Measurements from ENCODE around the gene FCRL5.

FCRL5 gene

DNA sequence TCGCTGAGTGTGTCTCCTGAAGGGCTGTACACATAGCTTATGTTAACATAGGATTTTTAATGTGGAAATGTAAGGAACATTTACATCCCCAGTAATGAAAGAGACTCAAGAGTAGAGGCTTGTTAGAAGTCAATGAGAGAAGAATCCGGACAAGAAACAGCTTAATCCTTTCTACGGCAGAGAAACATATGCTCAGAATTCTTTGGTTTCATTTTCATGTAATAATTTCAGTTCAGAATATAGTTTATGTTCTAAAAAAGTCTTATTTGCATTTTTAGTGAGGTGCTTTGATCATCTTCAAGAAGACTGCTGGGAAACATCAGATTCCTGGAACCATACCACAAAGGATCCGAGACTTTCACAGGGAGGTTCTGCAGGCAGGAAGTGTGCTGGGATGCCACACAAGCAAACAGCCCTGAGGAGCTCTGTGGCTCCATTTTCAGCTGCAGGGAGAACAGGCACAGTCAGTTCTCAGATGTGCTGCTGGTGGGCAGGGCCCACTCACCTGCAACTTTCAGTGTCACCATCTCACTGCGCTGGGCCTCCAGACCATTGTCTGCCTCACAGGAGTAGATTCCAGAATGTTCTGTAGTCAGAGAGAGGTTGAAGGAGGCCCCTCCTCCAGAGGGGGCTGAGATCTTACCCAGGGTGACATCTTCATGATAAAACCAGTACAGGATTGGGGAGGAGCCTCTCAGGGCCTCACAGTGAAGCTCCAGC lies 28.4 kb downstream of the FCRL5 start:
- DNase-seq (ENCODE audit: low read depth, low spot score), result no peak

DNA sequence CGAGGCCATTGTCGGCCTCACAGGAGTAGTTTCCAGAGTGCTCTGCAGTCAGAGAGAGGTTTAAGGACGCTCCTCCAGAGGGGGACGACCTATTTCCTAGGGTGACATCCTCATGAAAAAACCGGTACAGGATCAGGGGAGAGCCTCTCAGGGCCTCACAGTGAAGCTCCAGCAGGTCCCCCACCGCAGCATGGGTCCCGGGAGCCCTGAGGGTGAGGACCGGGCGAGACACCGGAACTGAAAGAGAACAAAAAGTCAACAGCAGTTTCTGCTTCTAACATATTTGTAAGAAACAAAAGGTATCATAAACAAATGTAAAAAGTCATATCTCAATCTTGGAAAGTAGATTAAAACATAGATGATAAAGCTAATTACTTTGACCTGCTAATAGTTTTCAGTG lies 31.3 kb downstream of the FCRL5 start:
- no peak for DNase-seq (ENCODE audit: low read depth, low spot score)

DNA sequence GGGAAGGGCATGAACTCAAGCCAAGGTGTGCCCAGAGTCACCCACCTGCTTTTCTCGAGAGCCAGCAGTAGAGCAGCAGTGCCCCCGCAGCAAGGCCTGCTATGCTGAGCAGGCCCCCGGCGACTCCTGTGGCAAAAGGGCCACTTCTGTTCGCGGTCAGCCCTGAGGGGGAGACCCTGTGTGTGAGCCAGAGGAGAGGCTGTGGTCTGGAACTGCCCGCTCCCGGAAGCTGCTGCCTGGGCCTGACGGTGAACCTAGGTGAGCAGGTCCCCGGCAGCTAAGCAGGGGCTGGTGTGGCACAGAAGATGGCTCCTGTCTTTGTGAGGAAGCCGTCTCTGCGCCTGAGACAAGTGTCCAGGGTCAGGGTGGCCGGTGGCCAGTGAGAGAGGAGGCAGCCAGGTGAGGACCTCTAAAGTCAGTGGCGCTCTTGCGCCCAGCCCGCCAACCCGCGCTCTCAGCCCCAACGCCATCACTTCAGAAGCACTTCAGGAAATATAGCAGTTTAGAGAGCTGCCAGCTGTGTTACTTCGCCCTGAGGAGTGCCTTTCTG lies 31.9 kb downstream of the FCRL5 start:
- DNase-seq (ENCODE audit: low read depth, low spot score), result no peak

DNA sequence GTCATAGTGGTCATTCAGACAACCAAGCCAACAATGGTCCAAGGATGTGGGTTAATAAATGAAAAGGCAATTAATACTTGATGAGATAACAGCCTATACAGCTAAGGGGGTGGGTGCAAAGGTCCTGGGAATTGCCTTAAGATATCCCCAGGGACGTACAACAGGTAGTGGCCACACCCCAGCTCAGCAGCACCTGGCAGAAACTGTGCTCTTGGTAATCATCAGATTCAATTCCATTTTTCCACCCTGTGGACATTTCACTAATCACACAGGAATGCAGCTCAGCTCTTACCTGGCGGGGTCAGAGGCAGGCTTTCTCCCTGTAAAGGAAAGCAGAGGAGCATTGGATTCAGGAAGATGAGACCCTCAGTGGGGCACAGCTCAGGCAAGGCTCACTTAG lies 32.9 kb downstream of the FCRL5 start:
- no peak for DNase-seq (ENCODE audit: low read depth, low spot score)

DNA sequence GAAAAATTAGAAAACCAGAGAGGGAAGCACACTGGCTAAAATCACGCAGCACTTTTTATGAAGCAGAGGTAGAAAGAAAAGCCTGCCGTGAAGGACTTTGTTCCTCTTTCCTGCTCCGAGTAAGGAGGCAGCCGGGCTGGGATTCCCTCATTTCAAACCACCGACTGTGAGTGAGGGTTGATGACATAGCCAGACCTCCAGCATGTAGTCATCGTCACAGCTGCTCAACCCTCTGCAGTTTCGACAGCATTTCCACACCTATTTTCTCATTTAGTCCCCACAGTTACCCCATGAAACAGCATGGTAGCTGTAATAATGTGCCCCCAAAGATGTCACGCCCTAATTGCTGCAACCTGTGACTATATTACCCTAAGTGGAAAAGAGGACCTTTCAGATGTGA lies 35.3 kb downstream of the FCRL5 start:
- DNase-seq (ENCODE audit: low read depth, low spot score), result no peak

DNA sequence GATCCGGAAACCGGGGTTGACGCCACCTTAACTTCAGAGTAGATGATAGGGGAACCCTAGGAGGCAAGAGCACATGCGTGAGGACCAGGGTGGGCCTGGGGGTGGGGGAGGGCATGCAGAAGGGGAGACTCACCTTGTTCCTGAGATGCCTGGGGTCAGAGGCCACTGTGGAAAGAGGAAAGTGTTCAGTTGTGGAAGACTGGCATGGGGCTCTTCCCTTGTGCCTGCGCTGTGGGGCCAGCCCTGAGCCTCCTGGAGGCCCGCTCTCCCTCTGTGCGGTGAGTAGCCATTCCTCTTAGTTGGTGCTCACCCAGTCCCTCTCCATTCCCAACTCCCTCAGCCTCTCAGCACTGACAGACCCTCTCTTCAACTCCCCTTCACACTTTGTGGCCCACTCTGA lies 36.6 kb downstream of the FCRL5 start:
- DNase-seq (ENCODE audit: low read depth, low spot score), result no peak

DNA sequence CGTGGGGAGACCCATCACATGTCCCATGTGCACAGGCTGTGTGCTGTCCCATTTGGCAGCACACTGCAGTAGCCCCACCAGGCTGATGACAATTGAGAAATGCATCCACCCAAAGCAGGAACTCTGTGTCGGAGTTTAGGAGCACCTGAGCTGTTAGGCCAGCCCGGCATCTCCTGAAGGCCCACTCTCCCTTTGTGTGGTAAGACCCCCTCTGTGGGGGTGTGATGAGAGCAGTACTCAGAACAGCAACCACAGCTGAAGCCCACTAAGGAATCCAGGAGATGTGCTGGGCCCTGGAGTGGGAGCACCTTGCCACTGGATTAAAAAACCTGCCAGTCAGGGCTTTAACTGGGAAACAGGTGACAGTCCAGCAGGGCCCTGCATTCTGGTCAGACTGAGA lies 37.2 kb downstream of the FCRL5 start:
- DNase-seq (ENCODE audit: low read depth, low spot score), result no peak

DNA sequence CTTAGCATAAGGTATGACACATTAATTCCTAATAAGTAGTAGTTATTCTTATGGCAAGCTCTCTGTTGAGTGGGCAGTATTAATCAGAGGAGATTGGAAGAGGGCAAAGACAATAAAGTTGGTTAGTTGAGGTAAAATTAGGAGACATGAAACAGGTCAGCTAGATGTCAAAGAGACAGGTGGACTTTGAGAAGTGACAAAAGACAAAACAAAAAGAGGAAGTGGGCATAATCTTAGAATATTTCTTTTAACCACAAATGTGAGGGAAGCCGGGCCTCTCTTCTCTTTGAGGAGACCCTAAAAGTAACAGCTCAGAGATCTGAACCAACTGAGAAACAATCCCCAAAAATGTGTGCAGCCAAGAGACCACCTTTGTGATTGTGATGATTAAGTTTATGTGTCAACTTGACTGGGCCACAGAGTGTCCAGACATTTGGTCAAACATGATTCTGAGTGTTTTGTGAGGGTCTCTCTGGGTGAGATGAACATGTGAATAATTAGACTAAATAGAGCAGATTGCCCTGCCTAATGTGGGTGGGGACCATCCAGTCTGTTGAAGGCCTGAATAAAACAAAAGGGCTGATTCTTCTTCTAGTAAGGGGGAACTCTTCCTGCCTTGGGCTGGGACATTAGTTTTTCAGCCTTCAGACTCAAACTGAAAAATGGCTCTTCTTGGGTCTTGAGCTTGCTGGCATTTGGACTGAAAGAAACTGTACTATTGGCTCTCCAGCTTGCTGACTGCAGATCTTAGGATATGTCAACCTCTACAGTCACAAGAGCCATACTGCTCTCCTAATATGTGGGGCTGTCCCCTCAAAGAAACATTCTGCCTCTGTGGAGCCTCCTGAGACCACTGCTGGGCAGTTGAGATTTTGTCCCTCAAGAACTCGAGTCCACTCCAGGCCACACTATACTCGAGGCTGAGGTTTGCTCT lies 40.0 kb downstream of the FCRL5 start:
- no peak for DNase-seq (ENCODE audit: low read depth, low spot score)

DNA sequence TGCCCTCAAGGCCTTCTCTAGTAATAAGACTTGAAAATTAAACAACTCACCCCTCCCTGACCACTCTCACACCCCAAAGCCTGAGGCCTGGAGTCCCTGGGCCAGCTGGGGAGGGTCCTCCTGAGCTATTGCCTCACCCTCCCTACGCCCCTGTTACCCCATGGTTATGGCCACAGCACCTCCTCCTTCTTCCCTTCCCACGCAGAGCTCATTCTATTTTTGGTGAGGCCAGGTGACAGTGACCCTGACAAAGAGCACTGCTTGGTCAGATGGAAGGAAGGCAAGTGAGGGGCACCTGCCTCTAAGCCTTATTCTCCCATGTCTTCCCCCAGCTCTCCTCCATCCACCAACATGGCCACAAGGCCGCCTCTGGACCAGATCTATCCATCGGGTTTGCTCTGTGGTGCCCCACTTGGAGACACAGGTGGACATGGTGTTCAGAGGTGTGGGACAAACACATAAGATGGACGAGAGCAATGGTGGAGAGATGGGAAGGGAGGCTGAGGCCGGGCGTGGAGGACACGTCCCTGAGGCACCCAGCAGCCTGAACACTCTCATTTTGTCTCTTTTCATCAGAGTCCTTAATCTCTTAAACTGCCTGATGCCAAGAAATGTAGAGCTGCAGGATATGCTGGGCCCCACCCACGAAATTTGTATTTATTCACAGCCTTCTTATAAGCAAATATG lies 42.6 kb downstream of the FCRL5 start:
- DNase-seq (ENCODE audit: low read depth, low spot score), result no peak

DNA sequence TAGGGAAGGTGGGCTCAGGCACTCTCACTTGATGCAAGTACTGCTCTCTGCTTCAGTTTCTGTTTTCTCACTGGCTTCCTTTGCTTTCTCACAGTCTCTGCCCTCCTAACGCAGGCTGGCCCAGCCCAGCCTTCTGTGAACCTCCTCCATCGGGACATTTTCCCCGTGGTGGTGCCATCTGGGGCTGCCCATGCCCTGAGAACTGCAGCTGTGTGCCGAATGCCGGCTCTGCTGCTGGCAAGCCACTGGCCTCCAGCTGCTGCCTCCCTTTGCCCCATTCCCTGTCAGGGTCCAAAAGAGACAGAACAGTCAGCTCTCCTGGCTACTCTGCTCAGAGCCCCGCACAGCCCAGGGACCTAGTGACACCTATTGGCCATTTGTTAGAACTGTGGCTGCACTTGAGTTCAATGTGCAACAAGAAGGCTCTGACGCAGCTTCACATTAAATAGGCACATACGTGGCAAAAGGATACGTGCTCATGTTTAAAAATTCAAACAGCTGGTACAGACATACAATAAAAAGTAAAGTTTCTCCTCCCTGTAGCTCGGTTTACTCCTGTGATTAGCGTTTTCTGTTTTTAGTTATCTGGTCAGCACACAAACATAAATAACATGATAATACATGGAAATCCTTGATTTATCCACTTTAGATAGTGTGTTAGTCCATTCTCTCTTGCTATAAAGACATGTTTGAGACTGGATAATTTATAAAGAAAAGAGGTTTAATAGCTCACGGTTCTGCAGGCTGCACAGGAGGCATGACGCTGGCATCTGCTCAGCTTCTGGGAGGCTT lies 46.6 kb downstream of the FCRL5 start:
- DNase-seq (ENCODE audit: low read depth, low spot score), result no peak

DNA sequence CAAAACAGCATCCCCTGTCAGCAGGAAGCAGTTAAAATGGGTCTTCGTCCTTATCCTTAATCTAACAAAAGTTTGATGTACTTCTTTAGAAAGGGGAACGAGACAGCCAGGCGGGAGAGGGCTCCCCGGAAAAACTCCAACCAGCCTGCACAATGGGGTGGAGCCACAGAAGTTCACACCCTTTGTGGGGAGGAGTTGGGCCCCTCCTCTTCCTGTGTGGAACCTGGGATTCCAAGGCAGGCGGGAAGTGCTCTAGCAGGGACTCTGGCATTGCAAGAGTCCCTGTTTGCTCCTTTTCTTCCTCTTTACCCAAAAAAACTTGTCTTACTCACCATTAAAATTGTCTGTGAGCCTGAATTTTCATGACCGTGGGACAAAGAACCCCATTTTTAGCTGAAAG lies 47.7 kb downstream of the FCRL5 start:
- no peak for DNase-seq (ENCODE audit: low read depth, low spot score)

DNA sequence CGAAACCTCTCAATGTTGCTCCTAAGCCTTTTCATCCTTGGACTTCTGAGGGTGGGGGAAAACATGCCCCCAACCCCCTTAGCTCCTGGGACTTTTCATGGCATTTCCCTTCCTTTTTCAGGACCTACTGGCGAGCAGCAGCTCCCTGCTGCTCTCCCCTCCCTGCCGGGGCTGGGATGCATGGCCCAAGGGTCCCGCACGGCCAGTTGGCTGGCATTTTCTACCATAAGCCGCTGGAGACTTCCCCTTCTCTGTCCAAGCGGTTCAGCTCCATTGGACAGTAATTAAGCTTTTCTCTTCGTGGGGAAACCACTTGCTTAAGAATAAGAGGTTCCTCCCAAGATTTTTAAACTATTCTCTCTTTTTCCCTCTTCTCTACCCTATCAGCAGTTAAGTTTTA lies 52.8 kb downstream of the FCRL5 start:
- no peak for DNase-seq (ENCODE audit: low read depth, low spot score)

DNA sequence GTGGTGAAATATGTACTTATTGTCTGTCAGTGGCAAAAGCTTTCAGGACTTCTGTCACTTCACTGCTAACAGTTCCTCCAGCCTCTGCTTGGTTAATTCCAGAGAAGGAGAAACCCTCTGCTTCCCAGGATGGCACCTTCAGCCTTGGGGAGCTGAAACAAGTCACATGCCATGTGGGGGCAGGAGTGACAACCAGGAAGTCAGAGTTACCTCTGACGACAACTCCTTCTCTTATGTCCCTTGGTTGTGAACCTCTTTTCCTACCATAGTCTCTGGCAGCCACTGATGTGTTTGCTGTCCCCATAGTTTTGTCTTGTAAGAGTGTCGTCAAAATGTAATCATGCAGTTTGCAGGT lies 53.6 kb downstream of the FCRL5 start:
- DNase-seq (ENCODE audit: low read depth, low spot score), result no peak

DNA sequence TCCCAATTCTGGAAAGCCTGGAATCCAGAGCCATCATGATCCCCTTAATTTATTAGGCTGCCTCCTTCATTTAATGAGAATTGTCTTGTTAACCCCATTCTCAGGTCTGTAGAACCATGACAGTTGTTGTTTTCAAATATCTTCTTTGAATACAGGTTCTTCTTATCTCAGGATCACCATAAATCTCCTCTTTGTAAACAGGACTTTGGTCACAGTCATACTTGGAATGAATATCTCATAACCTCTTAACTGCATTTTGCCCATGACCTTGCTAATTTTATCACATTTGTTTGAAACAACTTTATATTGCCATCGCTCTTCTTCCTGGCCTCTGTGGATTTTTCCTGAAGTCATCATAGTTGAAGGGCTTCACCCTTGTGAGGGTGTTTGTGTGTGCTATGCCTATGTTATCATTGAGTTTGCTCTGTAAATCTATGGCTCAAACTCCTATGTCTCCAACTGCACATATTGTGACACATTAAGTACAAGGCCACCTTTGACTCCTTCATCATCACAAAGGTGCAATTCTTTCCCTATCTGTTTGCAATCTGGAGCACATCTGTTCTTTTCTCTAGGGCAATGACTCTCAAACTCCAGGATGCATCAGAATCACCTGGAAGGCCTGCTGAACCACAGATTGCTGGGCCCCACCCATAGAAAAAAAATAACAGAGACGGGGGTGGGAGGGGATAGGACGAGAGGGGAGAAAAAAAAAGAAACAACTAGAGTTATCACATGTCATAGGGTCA lies 54.2 kb downstream of the FCRL5 start:
- DNase-seq (ENCODE audit: low read depth, low spot score), result no peak

DNA sequence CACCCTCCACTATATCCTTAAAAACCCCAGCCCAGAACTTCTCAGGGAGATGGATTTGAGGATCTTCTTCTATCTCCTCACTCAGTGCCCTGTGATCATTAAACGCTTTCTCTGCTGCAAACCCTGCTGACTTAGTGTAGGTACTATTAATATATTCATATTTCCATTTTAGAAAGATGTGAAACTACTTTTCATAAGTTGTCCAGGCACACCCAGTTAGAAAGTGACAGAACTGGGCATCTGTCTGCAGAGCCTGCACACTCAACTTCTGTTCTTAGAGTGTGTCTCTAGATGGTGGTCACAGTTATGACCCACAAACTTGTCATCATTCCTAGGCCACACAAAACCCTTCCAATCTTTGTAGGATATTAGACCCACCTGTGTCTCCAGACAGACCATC lies 55.0 kb downstream of the FCRL5 start:
- DNase-seq (ENCODE audit: low read depth, low spot score), result no peak

DNA sequence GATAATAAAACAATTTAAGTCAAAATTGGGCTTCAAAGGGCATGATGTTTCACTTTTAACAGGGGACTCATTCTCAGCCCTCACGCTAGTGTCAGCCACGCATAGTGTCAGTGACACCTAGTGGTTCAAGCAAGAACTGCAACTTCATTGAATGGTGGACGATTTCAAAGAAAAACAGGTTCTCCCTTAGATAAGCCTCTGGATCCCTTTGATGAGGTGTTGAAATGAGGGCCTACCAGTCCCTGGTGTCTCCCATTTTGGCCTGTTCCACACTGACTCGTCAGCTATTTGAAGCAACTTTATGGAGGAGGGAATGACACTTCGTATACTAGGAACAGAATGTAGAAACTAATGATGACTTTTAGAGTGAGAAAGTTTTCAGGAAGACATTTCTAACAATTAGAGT lies 56.2 kb downstream of the FCRL5 start:
- DNase-seq (ENCODE audit: low read depth, low spot score), result no peak

DNA sequence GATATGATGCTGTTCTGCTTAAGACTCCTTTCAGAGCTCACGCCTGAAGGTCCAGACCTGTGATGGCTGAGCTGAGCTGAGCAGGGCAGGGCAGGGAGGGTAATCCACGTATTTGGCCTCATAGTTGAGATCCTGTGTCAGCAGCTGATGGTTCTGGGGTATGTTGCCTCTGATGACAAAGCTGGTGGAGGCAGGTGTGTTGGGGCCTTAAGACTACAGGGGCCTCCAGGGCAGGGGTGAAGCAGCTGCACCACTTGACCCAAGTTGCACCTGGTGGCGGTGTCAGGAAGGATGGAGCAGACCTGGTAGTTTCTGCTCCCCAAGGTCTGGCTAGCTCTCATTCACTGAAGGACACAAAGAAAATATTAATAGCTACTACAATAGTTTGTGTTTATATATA lies 57.0 kb downstream of the FCRL5 start:
- no peak for DNase-seq (ENCODE audit: low read depth, low spot score)

DNA sequence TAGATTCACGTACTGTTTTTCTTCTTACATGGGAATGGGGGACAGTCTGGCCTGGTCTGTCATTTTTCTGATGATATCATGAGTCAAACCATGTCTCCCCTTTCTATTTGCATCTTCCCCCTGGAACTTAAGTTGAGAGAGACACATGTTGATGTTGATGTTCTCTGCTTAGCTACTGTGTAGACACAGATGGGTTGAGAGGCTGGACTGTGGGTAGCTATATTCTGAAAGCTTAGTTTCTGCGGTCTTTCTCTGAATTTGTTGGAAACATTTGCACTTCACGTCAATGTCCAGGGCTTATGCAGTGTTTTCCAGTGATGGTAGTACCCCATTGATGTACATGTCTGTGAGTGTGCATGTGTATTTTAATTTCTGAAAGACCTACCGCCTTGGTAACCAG lies 58.2 kb downstream of the FCRL5 start:
- DNase-seq (ENCODE audit: low read depth, low spot score), result no peak

DNA sequence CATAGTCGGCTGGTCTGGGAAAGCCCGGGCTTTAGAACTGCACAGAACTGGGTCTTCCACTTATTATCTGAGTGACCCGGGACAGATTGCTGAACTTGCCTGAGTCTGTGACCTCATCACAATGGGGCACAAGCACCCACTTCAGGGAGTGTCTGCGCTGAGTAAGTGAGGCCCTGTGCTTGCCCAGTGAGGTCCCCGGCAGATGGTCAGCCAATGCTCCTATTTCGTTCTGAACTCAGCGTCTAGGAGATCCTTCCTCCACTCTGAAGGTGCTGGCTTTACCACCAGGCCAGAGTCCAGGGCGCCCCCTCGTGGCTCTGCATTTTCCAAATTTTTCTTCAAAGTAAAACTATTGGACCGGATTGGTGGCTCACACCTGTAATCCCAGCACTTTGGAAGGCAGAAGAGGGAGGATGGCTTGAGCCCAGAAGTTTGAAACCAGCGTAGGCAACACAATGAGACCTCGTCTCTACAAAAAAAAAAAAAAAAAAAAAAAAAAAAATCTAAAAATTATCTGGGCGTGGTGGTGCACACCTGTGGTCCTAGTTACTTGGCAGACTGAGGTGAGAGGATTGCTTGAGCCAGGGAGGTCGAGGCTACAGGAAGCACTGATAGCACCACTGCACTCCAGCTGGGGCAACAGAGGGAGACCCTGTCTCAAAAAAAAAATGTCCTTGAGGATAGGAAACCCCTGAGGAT lies 61.7 kb downstream of the FCRL5 start:
- no peak for DNase-seq (ENCODE audit: low read depth, low spot score)

DNA sequence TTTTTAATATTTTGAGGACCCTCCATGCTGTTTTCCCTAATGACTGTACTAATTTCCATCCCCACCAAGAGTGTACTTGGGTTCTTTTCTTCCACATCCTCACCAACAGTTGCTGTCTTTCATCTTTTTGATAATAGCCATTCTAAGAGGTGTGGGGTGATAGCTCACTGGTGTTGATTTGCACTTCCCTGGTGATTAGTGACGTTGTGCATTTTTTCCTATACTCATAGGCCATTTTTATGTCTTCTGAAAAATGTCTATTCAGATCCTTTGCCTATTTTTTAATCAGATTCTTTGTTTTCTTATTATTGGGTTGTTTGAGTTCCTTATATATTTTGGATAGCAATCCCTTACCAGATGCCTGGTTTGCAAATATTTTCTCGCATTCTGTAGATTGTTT lies 64.2 kb downstream of the FCRL5 start:
- DNase-seq (ENCODE audit: low read depth, low spot score), result no peak
